Left renal pelvis (tissue), 4 donors: ENCODE measurements around the gene MX1. TPM values are rescaled to one million over a fixed set of nuclear protein-coding genes. Genes with fewer than 3 reads are reported as not detected.
"Not testable (repeated sequence)": the region's sequence is repeated elsewhere in the genome, so short reads cannot be mapped to it uniquely, and the experiment has no call there.

ENCODE experiments used
- DNase-seq, 4 donors: peaks; one replicate each; pipeline ENCODE4 v3.0.0-alpha.2; 2013; ENCODE audit warnings: low read depth in 4 of 4, low spot score in 3 of 4
- polyA plus RNA-seq, 4 donors: library from polyadenylated mRNA; unstranded; fragments of 120-200 nt; gene quantifications; one replicate each; pipeline ENCODE4 v1.2.1, GENCODE V29; 2013; ENCODE audit not compliant: insufficient read length in 4 of 4

MX1 gene
- polyA plus RNA-seq, 4 donors: 7.0 to 11.4 (median 9.1) TPM

GRCh38 chr21:41407541-41408460 is 18.2 kb upstream of the MX1 start:
- no peak for DNase-seq

GRCh38 chr21:41410361-41410760 is 15.7 kb upstream of the MX1 start:
- no peak for DNase-seq

DNA sequence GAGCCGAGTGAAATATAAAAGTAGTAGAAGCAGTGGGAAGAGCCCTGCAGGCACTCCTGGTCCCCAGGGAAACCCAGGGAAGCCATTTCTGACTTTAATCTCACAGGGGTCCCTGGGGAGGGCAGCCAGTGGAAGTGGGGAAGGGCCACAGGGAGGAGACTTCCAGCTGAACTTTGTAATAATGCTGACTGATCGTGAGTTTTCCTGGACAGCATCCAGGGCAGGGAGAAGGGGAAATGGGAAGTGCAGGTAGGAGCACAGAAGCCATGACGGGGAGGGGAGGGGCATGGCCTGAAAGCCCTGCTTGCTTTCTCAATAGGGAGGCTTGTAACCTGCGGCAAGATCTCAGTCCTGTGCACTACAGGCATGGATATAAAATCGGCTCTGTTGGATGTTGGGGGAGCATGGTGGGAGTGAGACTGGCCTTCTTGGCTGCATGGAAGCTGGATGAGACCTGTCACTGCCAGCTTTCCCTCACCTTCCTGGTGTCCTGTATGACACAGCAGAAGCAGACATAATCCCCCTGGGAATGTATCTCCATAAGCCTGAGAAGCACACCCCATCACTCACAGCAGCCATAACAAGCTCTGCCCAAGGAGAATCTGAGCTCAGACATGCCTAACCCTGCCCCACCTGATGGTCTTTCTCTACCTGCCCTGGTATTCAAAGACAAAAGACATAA is 15.1 kb upstream of the MX1 start:
- DNase-seq: no peak

DNA sequence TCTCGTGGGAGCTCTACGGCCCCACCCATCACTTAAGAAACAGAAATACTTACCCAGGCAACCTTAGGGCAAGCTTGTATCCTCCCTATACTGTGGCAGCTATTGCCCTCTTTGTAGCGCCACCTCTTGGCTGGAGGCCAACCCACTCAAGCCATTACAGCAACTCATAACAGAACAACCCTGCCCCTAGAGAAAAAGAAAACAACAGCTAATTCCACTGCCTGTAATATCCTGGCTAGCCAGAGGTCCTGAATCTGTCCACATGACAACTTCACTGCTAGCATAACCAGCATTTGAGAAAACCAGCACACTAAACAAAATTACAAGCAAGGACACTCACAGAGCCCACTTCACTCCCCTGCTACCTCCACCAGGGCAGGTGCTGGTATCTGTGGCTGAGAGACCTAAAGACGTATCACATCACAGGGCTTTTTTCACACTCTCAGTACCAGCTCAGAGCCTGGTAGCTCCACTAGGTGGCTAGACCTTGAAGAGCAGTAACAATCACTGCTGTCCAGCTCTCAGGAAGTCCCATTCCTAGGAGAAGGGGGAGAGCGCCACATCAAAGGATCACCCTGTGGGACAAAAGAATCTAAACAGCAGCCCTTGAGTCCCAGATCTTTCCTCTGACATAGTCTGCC is 14.5 kb upstream of the MX1 start:
- DNase-seq: no peak

DNA sequence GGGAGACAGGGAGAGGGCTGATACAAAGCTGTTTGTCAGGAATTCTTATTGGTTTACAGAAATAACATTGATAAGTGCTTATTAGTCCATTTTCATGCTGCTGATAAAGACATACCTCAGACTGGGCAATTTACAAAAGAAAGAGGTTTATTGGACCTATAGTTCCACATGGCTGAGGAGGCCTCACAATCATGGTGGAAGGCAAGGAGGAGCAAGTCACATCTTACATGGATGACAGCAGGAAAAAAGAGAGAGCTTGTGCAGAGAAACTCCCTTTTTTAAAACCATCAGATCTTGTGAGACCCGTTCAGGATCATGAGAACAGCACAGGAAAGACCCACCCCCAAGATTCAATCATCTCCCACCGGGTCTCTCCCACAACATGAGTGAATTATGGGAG is 8.5 kb upstream of the MX1 start:
- DNase-seq: not testable (repeated sequence)

DNA sequence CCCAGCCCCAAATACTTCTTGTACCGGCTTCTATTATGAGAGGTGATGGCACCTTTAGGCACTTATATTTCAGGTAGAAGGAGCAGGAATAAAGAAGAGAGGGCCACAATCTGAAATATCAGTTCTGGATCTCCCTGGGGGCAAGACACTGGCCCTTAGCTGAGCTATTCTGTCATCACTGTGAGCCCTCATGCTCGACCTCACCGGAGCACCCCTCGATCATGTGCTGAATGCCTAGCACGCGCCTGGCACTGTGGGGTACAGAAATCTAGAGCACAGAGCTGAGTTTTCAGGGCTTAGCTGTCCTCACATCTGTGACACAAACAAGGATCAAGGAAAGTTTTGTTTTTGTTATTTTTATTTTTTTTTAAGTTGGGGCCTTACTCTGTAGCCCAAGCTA is 7.6 kb upstream of the MX1 start:
- no peak for DNase-seq

GRCh38 chr21:41418956-41419680 is 6.9 kb upstream of the MX1 start:
- DNase-seq: no peak

- peak; percentile 74 to 86 (median 81) for DNase-seq
These were observed 5.8 kb upstream of the MX1 start for GRCh38 chr21:41419921-41420862.

- DNase-seq: not testable (repeated sequence)
These were observed 5.0 kb upstream of the MX1 start for GRCh38 chr21:41420998-41421397.

DNA sequence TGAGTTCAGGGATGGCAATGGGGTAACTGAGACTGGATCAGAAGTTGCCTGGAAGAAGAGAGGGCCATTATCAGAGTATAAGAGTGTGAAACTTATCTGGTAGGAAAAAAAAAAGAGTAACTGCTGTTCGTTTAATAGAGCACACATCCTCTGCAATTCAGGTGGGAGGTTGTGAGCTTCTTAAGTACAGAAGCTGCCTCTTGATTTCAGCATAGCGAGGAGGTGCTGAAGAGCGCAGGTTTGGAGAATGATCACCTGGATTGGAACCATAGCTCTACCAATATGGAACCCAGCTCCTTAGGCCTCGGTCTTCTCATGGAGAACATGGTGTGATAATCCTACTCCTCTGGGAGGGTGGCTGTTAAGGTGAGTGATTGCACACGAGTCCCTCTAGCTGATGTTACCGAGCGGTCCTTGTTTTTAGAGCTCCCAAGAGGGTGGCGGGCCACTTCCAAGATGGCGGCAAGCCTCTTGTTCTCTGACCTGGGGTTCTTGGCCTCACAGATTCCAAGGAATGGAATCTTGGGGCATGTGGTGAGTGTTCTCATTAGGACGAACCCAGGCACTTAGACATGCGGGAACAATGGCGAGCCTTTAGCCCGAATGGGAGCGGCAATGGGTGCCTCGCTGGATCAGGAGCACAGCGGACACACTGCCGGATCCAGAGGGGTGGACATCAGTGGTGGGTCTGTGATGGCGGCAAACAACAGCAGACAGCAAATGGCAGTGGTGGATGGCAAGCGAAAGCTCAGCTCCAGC is 3.3 kb upstream of the MX1 start:
- DNase-seq: no peak

GRCh38 chr21:41423305-41423636 is 2.8 kb upstream of the MX1 start:
- DNase-seq: not testable (repeated sequence)

DNA sequence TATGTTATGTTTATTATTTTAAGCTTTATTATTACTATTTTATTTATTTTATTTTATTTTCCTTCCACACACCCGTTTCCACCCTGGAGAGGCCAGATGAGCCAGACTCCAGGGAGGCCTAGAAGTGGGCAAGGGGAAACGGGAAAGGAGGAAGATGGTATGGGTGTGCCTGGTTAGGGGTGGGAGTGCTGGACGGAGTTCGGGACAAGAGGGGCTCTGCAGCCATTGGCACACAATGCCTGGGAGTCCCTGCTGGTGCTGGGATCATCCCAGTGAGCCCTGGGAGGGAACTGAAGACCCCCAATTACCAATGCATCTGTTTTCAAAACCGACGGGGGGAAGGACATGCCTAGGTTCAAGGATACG is 468 bp upstream of the MX1 start:
- no peak for DNase-seq

DNA sequence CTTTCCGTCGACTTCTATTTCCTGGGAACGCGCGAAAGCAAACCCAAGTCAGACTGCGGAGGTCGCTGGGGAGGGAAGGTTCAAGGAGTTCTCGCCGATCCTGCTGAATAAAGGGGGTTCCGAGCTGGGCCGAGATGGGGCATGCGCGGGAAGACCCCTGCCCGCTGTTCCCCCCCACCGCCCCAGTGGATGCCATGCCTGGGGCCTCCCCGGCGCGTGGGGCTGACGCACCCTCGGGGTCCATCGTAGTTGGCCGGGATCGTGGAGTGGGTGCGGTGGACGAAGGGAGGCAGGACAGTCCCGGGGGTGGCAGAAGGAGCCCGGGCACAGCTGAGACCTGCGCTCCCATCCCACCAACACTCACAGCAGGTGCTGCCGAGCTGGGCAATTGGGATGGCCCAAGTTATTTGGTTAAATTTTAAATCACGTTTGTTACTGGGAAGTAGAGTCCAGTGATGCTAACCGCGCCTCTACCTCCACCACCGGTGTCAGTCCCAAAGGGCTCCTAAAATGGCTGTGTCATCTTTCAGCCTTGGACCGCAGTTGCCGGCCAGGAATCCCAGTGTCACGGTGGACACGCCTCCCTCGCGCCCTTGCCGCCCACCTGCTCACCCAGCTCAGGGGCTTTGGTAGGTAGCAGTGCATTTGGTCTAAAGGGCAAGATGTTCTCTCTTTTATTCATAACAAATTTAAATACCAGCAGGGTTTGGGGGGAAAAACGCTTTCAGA is 801 bp downstream of the MX1 start:
- DNase-seq: no peak

- DNase-seq: no peak
These were observed 1.5 kb downstream of the MX1 start for GRCh38 chr21:41427556-41427955.

- no peak for DNase-seq
These were observed 2.3 kb downstream of the MX1 start for GRCh38 chr21:41428311-41428710.

DNA sequence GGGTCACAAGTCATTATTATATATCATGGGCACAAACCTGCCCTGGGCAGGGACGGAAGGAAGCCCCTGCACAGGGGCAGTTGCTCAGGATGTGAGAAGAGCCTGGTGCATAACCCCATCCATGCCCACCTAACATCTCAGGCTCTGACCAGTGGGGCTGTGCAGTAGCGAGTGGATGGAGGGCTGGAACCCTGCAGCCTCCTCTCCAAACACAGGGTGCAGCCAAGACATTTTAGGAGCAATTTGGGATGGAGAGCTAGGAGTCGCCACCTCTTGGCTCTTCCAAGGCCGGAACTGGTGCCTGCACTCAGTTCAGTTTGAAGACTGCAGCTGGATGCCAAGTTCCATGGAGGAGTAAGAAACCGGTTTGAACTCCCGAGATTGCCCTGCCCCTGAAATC is 2.8 kb downstream of the MX1 start:
- no peak for DNase-seq

DNA sequence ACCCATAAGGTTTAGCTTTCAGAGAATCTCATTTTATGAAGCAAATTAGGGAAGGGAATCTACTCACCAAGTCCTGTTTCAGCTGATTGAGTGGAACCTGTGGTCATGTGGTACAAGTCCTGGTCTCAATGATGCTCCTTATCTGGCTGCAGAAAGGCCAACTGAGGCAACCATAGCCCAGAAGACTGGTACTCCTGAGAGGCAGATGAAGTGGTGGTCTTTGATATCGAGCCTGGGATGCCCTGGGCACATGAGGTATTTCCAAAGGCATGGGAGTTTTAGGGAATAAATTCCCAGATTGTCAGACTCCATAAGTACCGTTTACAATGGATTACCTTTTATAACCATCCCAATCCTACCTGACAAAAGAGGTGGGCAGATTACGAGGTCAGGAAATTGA is 3.3 kb downstream of the MX1 start:
- DNase-seq: no peak

DNA sequence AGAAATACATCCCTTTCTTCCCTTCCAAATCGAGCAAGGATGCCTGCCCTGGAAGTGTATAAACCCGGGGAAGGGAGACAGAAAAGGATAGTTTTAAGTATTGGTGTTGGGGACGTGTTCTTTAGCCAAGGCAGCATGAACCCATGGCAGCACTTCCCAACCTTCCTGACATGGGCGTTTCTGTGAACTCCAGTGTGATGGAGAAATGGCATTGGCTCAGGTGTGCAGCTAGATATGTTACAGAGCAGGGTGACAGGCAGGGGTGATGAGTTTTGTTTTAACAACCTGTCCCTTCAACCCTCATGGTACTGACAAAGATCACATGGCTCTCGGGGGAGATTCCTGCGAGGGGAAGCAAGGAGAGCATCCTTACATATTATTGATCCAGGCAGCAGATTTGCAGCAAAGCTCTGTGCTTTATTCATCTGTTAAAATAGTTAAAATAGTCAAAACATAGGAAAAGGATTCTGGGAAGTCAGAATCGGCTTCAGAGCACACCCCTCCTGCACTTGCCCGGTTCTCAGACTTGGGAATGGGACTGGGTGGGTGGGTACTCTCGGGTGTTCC is 4.0 kb downstream of the MX1 start:
- DNase-seq: no peak
